Stomach (tissue), 9 donors: ENCODE data around the gene DOCK6. TPM values are rescaled to one million over a fixed set of nuclear protein-coding genes. Genes with fewer than 3 reads are reported as not detected.

ENCODE experiments used
- DNase-seq, 2 donors: peaks; one replicate each; pipeline versions ENCODE4 v3.0.0 to v3.0.0-alpha.2; 2013 to 2019
- H3K27ac ChIP-seq, 5 donors: fragments of 200-600 bp in 4 of 5; sonication (generic) in 4 of 5; one replicate each; pipeline ENCODE4 v1.5.1; 2013 to 2019; ENCODE audit warnings: mild to moderate bottlenecking in 1 of 5, moderate library complexity in 1 of 5
- H3K27me3 ChIP-seq, 3 donors: fragments of 200-600 bp; sonication (generic); one replicate each; pipeline ENCODE4 v1.5.1; 2017 to 2019; ENCODE audit warnings: mixed run types in 1 of 3
- H3K36me3 ChIP-seq, 4 donors: fragments of 200-600 bp; sonication (generic); 1 replicate in 3 of 4; 2 replicates in 1 of 4; pipeline ENCODE4 v1.5.1; 2016 to 2019
- H3K4me1 ChIP-seq, 4 donors: fragments of 200-600 bp; sonication (generic); one replicate each; pipeline ENCODE4 v1.5.1; 2016 to 2019
- H3K4me3 ChIP-seq, 4 donors: fragments of 200-600 bp; sonication (generic) in 3 of 4; one replicate each; pipeline ENCODE4 v1.5.1; 2016 to 2019; ENCODE audit warnings: mild to moderate bottlenecking in 1 of 4
- H3K9me3 ChIP-seq, 4 donors: fragments of 200-600 bp; sonication (generic); one replicate each; pipeline ENCODE4 v1.5.1; 2016 to 2019
- CTCF ChIP-seq, 7 experiments: fragments of 450-650 bp in 4 of 7; fragments of 200-600 bp in 3 of 7; sonication (generic) in 3 of 7; IDR thresholded peaks; one replicate each; pipeline ENCODE4 v1.5.1; 2016 to 2019; ENCODE audit warnings: antibody characterized with exemption in 7 of 7, control low read depth in 2 of 7, mild to moderate bottlenecking in 1 of 7
- EP300 ChIP-seq: sonication (generic); formaldehyde crosslinking; IDR thresholded peaks from one replicate; pipeline ENCODE4 v1.6.1; 2017; ENCODE audit warnings: antibody characterized with exemption
- POLR2A ChIP-seq, 4 donors: fragments of 450-650 bp; IDR thresholded peaks; one replicate each; pipeline ENCODE4 v1.6.1; 2016; ENCODE audit warnings: antibody characterized with exemption in 4 of 4, control low read depth in 2 of 4, mild to moderate bottlenecking in 1 of 4, moderate library complexity in 1 of 4
- POLR2AphosphoS5 ChIP-seq, 3 donors: sonication (generic); formaldehyde crosslinking; IDR thresholded peaks; one replicate each; pipeline ENCODE4 v1.6.1; 2016; ENCODE audit warnings: antibody characterized with exemption in 3 of 3
- WGBS, 5 donors: extraction: QIAGEN DNeasy Blood & Tissue Kit in 3 of 5; methylation state at CpG; one replicate each; pipeline versions ENCODE4 v1.1.5 to v1.1.7; 2013 to 2018; 5-methylcytosine and 5-hydroxymethylcytosine counted together
- intact Hi-C: fragments of 100-400 bp; cut with DNase I; formaldehyde crosslinking; loops from one replicate; pipeline ENCODE4 v1.15.1; 2023; ENCODE audit warnings: low total_unique reads
- polyA plus RNA-seq, 3 donors: library from polyadenylated mRNA; stranded (reverse); fragments of 200-250 nt; gene quantifications; one replicate each; pipeline ENCODE4 v1.2.3, GENCODE V29; 2013
- total RNA-seq, 5 donors: library from RNA; depleted of rRNA; stranded (reverse); fragments of >200 nt; gene quantifications; one replicate each; pipeline versions ENCODE4 v1.1.0 to v1.2.3, GENCODE V29; 2014 to 2016
- donor health status: healthy with polysubstance abuse.
- donor health status: Bipolar disorder and iron deficiency.
- donor health status: healthy.

The DOCK6 gene
- total and polyA plus RNA-seq, 8 donors = 21.4 to 243 (median 58.9) TPM

- H3K36me3 ChIP-seq = no peaks in the 10 kb centered on the region
- intact Hi-C loops = no loop called here
- no peak for DNase-seq
- WGBS, 5 donors = 75 to 87% (median 86%) methylated on average over 5 of the region's 5 CpGs
- H3K27ac ChIP-seq = no peak overlapping the region
- H3K4me1 ChIP-seq = peaks cover 0 to 9% (median 7%) of the 10 kb centered on the region in 4 donors
- no peak for TF ChIP-seq EP300
- no peak for TF ChIP-seq POLR2A (IDR thresholded peaks at IDR 0.05)
- no peak for TF ChIP-seq POLR2AphosphoS5 (IDR thresholded peaks at IDR 0.05)
- TF ChIP-seq CTCF (IDR thresholded peaks at IDR 0.05) = no peak
- H3K27me3 ChIP-seq = peaks cover 0 to 16% (median 0%) of the 10 kb centered on the region in 3 donors
- no peaks in the 10 kb centered on the region for H3K9me3 ChIP-seq
- H3K4me3 ChIP-seq = no peak overlapping the region
These were observed 11.7 kb upstream of the DOCK6 start for GRCh38 chr19:11273989-11274388.

- H3K27ac ChIP-seq = no peak overlapping the region
- H3K27me3 ChIP-seq = peaks cover 0 to 13% (median 0%) of the 10 kb centered on the region in 3 donors
- H3K9me3 ChIP-seq = no peaks in the 10 kb centered on the region
- 44 to 76% (median 55%) methylated on average over 2 of the region's 2 CpGs for WGBS, 5 donors
- no peak for DNase-seq
- intact Hi-C loops = no loop called here
- no peak overlapping the region for H3K4me3 ChIP-seq
- TF ChIP-seq EP300 = no peak
- no peaks in the 10 kb centered on the region for H3K36me3 ChIP-seq
- peaks cover 0 to 16% (median 13%) of the 10 kb centered on the region in 4 donors for H3K4me1 ChIP-seq
These were observed 11.0 kb upstream of the DOCK6 start for GRCh38 chr19:11273296-11273695.

- H3K27ac ChIP-seq = peak overlapping the region in 4 of 5 donors; percentile 17 to 69 (median 52)
- intact Hi-C loops = no loop called here
- no peaks in the 10 kb centered on the region for H3K36me3 ChIP-seq
- H3K4me1 ChIP-seq = peaks cover 13 to 38% (median 28%) of the 10 kb centered on the region in 4 donors
- no peaks in the 10 kb centered on the region for H3K9me3 ChIP-seq
- DNase-seq = peak in 1 of 2 donors; percentile 53
- TF ChIP-seq POLR2A (IDR thresholded peaks at IDR 0.05) = no peak
- no peak for TF ChIP-seq CTCF (IDR thresholded peaks at IDR 0.05)
- TF ChIP-seq POLR2AphosphoS5 (IDR thresholded peaks at IDR 0.05) = no peak
- no peak for TF ChIP-seq EP300
- WGBS, 5 donors = 41 to 76% (median 56%) methylated on average over 7 of the region's 7 CpGs
- peaks cover 0 to 4% (median 0%) of the 10 kb centered on the region in 3 donors for H3K27me3 ChIP-seq
- no peak overlapping the region for H3K4me3 ChIP-seq
These were observed 7.1 kb upstream of the DOCK6 start for GRCh38 chr19:11269408-11269807.

- Histone ChIP-seq H3K4me1 (peaks cover 16 to 41% (median 33%) of the 10 kb centered on the region in 4 donors), H3K36me3 (no peaks in the 10 kb centered on the region), H3K27ac (peak overlapping the region in 4 of 5 donors; percentile 37 to 69 (median 52)), H3K27me3 (peaks cover 0 to 4% (median 0%) of the 10 kb centered on the region in 3 donors), H3K9me3 (no peaks in the 10 kb centered on the region), H3K4me3 (no peak overlapping the region)
- WGBS, 5 donors = 32 to 47% (median 39%) methylated on average over 10 of the region's 10 CpGs
- peak; percentile 53 to 84 for DNase-seq
- TF ChIP-seq POLR2AphosphoS5 (IDR thresholded peaks at IDR 0.05) (peak in 2 of 3 donors; percentile 3 to 24), EP300 (no peak)
- intact Hi-C loops = no loop called here
These were observed 6.5 kb upstream of the DOCK6 start for GRCh38 chr19:11268783-11269267.

GRCh38 chr19:11267316-11268085 lies 5.2 kb upstream of the DOCK6 start:
- H3K4me3 ChIP-seq = no peak overlapping the region
- no peaks in the 10 kb centered on the region for H3K36me3 ChIP-seq
- H3K27me3 ChIP-seq = peaks cover 0 to 8% (median 0%) of the 10 kb centered on the region in 3 donors
- DNase-seq = no peak
- WGBS, 5 donors = 87 to 92% (median 90%) methylated on average over 10 of the region's 10 CpGs
- H3K4me1 ChIP-seq = peaks cover 23 to 49% (median 42%) of the 10 kb centered on the region in 4 donors
- no peak for TF ChIP-seq POLR2A (IDR thresholded peaks at IDR 0.05)
- no peak for TF ChIP-seq EP300
- no peak for TF ChIP-seq CTCF (IDR thresholded peaks at IDR 0.05)
- no peak for TF ChIP-seq POLR2AphosphoS5 (IDR thresholded peaks at IDR 0.05)
- H3K27ac ChIP-seq = no peak overlapping the region
- no peaks in the 10 kb centered on the region for H3K9me3 ChIP-seq
- intact Hi-C loops = no loop called here
